GM21717 (cell line): ENCODE measurements around the gene IL16.
A peak's percentile ranks its signal among the peaks of the same experiment; 100 is the strongest.
"Not testable (repeated sequence)": the region's sequence is repeated elsewhere in the genome, so short reads cannot be mapped to it uniquely, and the experiment has no call there.

ENCODE experiments used
- ATAC-seq: cut with Tn5 transposase; IDR thresholded peaks from one replicate; pipeline ENCODE4 v1.9.1; 2021; ENCODE audit warnings: mild to moderate bottlenecking, moderate library complexity; ENCODE audit not compliant: unreplicated experiment

The IL16 gene

GRCh38 chr15:81309647-81310450, 113.2 kb downstream of the IL16 start:
- ATAC-seq: no peak

DNA sequence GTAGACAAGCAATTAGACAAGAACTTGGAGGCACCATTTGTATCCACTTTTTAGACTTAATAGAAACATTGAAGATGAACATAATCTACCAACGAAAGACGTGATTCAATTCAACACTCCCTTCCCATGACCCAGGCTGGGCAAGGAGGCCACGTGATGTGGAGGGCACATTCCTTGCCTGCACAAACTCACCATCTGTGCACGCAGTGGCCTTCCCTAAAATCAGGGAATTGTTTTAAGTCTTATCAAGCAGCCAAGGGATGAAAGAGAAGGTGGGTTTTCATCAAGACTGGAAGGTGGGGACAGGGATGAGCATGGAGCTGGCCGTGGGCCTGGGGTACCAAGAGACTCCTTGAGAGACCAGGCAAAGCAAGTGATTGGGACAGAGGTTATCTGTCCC, 113.8 kb downstream of the IL16 start:
- no peak for ATAC-seq

GRCh38 chr15:81311752-81312464, 115.2 kb downstream of the IL16 start:
- ATAC-seq: peak; percentile 65

- ATAC-seq: no peak
These were observed 116.3 kb downstream of the IL16 start for GRCh38 chr15:81312790-81313543.

GRCh38 chr15:81313686-81314085, 117.0 kb downstream of the IL16 start:
- ATAC-seq: no peak

GRCh38 chr15:81314378-81314777, 117.7 kb downstream of the IL16 start:
- ATAC-seq: no peak

DNA sequence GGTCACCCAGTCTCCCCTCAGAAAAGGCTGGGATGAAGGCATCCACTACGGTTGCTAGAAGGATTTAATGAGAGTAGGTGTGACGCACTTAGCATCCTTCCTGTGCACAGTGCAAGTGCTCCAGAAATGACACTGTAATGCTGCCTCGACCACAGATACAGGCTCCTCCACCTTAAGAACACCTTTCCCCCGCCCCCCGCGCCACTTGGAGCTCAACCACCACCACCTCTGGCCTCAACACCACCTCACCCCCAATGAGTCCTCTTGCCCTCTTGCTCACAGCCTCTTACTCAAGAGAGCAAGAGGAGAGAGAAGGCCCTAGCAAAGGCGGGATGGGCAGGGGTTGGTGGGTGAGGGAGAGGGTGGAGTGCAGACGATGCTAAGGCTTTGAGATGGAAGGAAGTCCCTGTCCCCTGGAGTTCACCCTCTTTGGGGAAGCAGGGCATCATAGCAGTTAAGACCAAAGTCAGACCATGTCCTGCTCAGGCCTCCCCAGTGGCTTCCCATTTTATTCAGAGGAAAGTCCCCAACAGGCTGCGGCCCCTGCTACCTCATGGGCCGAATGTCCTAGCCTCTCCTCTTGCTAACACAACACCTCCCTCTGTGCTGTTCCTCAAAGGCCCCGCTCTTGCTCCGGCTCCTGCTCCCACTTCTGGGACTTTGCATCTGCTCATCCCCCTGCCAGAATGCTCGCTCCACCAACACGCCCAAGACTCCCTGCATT, 118.9 kb downstream of the IL16 start:
- no peak for ATAC-seq

GRCh38 chr15:81316267-81316666, 119.6 kb downstream of the IL16 start:
- ATAC-seq: no peak

DNA sequence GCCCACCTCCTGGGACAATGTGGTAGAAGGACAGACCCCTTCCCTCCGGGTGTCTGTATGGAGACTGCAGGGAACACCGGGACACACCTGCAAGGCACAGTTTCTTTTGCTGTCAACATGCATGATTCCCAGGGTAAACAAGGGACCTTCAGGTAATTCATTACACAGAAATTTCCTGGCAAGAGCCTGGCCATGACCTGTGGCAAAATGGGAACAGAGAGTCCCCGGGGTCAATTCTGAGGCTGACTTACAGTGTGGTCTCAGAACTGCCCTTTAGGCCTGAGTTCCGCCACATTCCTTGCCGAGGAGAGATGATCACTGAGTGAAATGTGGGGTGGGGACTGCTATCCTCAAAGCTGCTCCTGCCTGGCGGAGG, 121.0 kb downstream of the IL16 start:
- ATAC-seq: no peak

- ATAC-seq: no peak
These were observed 125.0 kb downstream of the IL16 start for GRCh38 chr15:81321667-81322066.

GRCh38 chr15:81322676-81323253, 126.1 kb downstream of the IL16 start:
- ATAC-seq: no peak

DNA sequence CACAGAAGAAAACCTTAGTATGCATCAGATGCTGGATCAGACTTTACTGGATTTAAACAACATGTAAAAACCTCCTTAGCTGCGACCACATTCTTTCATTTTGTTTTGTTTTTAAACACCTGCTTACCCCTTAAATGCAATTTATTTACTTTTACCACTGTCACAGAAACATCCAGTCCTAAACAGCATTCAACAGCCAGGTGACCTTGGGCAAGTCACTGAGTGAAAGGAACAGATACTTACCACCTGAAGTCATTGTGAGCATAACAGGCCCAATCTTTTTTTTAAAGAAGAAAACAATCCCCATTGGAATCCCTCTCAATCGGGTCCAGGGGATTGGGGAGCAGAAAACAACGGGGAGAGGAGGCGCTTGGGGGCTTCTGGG, 126.9 kb downstream of the IL16 start:
- ATAC-seq: peak; percentile 25

DNA sequence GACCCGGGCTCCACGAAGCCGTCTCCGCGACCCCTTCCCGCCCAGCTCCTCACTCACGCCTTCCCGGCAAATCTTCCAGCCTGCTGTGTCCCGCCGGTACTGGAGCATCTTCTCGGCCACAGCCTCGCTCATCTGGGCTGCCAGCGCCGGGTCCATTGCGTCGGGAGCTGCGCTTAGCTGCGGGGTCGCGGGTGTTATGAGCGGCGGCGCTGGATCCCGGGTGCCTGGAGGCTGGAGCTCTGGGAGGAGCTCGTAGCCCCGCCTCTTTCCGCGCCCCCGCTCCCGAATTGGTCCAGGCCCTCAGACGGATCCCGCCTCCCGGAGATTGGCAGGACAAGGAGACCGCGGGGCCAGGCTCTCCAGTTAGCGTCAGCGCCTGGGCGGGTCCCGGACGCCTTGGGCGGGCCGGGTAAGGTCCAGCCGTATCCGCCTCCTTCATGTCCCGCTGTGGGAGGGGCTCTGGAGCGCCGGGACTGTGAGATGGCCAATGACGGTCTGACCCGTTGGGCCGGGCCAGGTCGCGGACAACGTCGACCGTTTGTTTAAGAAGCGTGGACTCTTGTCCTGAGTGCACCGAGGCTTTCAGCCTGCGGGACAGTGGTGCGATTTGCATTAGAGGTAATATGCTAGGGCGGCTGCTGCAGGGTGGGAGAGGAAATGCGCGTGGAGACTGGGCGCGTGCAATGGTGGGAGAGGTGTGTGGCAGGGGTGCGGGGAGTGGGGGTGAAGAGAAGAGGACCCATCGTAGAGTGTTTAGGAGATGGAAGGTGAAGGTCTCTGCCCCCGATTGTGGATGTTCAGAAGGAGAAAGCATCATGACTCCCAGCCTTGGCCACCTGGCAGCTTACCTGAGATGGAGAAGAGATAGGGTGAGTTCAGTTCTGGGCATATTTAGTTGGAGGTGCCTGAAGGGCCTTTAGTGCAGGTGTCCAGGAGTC, 127.5 kb downstream of the IL16 start, which contains the start of gene STARD5:
Gene STARD5 (minus strand): TSS at position 198 of the 938 bp plus-strand sequence. CDS start 42 bp downstream, at position 156.
- ATAC-seq: peak; percentile 99

- no peak for ATAC-seq
These were observed 130.0 kb downstream of the IL16 start for GRCh38 chr15:81326466-81327212.

DNA sequence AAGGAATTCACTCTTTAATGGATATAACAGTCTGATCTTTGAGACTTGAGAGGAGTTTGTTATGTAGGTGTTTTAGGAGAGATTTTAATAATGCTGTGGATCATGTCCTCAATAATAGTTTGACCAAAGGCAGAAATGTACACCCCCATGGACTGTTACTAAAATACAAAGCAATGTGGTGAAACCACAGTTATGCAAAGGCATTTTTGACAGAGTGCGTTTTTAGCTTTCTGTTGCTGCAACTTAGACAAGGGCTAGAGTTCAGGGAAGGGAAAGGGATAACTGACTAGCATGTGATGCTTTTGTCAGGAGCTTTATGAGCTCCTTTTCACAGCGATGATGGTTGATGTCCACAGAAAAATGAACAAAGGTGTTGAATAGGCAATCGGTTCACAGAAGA, 130.8 kb downstream of the IL16 start:
- ATAC-seq: no peak

DNA sequence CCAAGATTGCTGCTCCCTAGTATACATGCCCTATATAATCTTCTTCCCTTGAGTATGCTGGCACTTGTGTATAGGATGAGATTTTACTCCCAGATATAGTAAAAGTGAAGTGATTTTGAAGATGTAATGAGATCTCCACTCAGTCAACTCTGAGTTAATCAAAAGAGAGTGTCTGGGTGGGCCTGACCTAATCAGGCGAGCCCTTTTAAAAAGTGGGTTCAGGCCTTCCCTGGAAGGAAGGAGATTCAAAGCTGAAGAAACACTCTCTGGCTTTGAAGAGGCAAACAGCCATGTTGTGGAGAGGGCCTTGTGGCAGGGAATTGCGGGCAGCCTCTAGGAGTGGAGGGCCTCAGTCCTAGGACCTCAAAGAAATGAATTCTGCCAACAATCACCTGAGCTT, 132.8 kb downstream of the IL16 start:
- no peak for ATAC-seq

GRCh38 chr15:81330366-81331090, 133.8 kb downstream of the IL16 start:
- ATAC-seq: no peak

GRCh38 chr15:81331141-81331540, 134.5 kb downstream of the IL16 start:
- ATAC-seq: not testable (repeated sequence)
